Fibroblast of the aortic adventitia (primary cell): ENCODE data around the gene TNFAIP2. TPM values are rescaled to one million over a fixed set of nuclear protein-coding genes. Genes with fewer than 3 reads are reported as not detected.

Experiments
- DNase-seq: peaks from one replicate; pipeline ENCODE4 v3.0.0-alpha.2; 2010; ENCODE audit warnings: low read depth
- H3K4me3 ChIP-seq: 2 replicates; pipeline ENCODE4 v1.5.1; 2011; ENCODE audit warnings: low read depth, mild to moderate bottlenecking, control low read depth, low read length, moderate library complexity
- total RNA-seq: library from RNA; depleted of rRNA; stranded (reverse); fragments of >200 nt; gene quantifications from 2 replicates; pipeline ENCODE4 v1.2.3, GENCODE V29; 2012; ENCODE audit warnings: low replicate concordance
- TF ChIP-seq, protein P1 (sequence below): IDR thresholded peaks from 2 replicates; pipeline ENCODE4 v1.5.1; 2011; ENCODE audit warnings: mild to moderate bottlenecking, low read length, control low read depth, inconsistent platforms; ENCODE audit not compliant: insufficient read depth

The TNFAIP2 gene
- total RNA-seq, 1 donor, result 44.5 TPM

DNA sequence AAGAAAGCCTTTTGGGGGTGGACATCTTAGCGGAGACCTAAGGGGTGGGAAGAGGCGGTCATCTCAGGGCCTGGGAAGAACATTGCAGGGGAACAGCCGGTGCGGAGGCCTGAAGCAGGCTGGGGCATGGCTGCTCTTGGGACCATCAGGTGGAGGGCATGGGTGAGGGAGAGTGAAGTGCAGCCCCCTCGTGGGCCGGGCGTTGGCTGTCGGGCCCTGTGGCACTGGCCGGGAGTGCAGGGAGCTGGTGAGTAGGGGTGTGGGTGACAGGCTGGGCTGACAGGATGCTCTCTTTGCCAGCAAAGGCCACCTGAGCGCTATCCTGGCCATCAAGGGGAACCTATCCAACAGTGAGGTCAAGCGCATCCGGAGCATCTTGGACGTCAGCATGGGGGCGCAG lies 11.7 kb downstream of the TNFAIP2 start:
- H3K4me3 ChIP-seq, result no peak overlapping the region
- TF ChIP-seq, protein P1, sequence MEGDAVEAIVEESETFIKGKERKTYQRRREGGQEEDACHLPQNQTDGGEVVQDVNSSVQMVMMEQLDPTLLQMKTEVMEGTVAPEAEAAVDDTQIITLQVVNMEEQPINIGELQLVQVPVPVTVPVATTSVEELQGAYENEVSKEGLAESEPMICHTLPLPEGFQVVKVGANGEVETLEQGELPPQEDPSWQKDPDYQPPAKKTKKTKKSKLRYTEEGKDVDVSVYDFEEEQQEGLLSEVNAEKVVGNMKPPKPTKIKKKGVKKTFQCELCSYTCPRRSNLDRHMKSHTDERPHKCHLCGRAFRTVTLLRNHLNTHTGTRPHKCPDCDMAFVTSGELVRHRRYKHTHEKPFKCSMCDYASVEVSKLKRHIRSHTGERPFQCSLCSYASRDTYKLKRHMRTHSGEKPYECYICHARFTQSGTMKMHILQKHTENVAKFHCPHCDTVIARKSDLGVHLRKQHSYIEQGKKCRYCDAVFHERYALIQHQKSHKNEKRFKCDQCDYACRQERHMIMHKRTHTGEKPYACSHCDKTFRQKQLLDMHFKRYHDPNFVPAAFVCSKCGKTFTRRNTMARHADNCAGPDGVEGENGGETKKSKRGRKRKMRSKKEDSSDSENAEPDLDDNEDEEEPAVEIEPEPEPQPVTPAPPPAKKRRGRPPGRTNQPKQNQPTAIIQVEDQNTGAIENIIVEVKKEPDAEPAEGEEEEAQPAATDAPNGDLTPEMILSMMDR, result no peak
- no peak for DNase-seq

DNA sequence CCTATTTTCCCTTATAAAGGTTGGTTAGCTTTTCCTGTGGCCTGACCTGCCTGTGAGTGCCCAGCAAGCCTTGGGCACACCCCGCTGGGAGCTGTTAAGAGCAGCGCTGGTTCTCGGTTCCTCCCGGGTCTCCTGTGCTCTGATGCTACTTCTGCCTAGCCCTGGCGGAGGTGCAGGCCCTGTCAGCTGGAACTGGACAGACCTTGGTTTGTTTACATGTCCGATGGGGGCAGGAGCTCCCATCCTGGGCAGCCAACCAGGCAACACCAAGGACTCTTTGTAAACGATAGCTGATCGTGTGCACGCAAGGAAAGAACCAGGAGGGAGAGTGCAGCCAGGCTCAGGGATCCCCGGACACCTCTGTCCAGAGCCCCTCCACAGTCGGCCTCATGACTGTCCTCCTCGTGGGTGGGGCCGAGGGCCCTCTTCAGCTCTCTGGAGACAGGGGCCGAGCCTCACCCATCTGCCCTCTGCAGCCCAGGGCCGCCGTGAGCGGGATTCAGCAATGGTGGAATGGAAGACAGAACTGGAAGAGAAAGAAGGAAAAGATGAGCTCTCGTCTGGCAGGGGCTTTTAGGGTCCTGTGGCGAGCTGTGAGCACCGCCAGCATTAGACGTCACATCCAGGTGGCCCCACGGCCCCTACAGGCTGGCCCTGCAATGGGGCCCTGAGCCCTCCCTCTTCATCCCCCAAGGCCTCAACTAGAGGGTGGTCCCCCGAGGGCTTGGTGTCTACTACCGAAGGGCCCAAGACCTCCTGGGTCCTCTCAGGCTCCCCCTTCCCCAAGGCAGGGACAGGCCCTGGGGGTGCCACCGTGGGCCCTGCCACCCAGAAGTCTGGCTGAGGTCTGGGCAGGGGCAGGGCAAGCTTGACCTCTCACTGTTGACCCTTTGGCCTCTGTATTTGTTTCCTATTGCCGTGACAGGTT lies 12.3 kb downstream of the TNFAIP2 start:
- no peak overlapping the region for H3K4me3 ChIP-seq
- TF ChIP-seq, protein P1, result no peak
- no peak for DNase-seq

GRCh38 chr14:103136388-103137271 lies 13.4 kb downstream of the TNFAIP2 start:
- H3K4me3 ChIP-seq, result no peak overlapping the region
- peak; percentile 58 for DNase-seq
- TF ChIP-seq, protein P1, result no peak

GRCh38 chr14:103137689-103138300 lies 14.5 kb downstream of the TNFAIP2 start:
- TF ChIP-seq, protein P1, result no peak
- no peak overlapping the region for H3K4me3 ChIP-seq
- DNase-seq, result no peak

DNA sequence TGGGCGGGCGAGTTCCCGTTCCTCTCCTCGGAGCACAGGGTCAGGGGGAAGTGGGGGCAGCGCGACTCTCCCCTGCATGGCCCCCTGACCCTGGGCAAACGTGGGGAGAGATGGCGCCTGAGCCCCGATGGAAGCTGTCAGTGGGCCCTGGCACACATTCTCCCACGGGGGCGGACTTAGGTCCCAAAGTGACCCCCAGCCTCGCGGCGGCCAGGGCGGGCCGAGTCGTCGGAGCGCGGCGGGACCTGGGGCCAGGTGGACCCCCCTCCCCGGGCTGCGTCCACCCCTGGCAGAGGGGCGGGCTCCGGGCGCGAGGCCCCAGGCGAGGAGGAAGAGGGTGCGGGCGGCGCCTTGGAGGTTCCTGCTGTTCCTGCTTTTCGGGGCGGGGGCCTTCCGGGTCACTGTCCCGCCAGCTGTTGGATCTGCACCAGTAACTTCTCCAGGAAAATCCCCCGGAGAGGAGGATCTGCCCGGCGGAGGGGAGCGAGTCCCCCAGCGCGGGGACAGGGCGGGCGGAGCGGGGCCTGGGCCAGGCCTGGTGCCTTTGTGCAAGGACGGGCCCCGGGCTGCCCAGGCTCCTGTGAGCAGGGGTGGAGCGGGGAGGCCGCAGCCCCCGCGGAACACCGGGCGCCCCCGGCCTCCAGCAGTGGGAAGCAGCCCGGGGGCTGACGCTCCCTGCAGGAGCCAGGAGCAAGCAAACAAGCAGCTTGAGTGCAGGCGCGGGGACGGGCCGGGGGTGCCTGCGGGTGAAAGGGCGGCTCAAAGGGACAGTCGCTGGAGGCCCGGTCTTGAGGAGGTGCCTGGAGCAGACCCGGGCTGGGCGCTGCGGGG lies 15.3 kb downstream of the TNFAIP2 start:
- no peak overlapping the region for H3K4me3 ChIP-seq
- TF ChIP-seq, protein P1, result no peak
- DNase-seq, result no peak
